ENCODE measurements around the gene ERGIC1.
A peak's percentile ranks its signal among the peaks of the same experiment; 100 is the strongest.

Gene ERGIC1

GRCh38 chr5:172958331-172959046 is 124.4 kb downstream of the ERGIC1 start:
- H3K27ac Mint-ChIP-seq: peak overlapping the region; percentile 92
- H3K4me3 Mint-ChIP-seq: peak overlapping the region; percentile 94
- no peaks in the 10 kb centered on the region for H3K27me3 Mint-ChIP-seq
- H3K4me1 Mint-ChIP-seq (ENCODE audit: low read depth): peaks cover 22% of the 10 kb centered on the region
- H3K9me3 Mint-ChIP-seq (ENCODE audit: low read depth): no peaks in the 10 kb centered on the region
- H3K36me3 Mint-ChIP-seq: peaks cover 4% of the 10 kb centered on the region

GRCh38 chr5:172959824-172960799 is 126.1 kb downstream of the ERGIC1 start:
- Mint-ChIP-seq H3K27me3 (no peaks in the 10 kb centered on the region), H3K36me3 (peaks cover 6% of the 10 kb centered on the region), H3K4me3 (peak overlapping the region; percentile 94), H3K4me1 (ENCODE audit: low read depth) (peaks cover 22% of the 10 kb centered on the region), H3K27ac (peak overlapping the region; percentile 92), H3K9me3 (ENCODE audit: low read depth) (no peaks in the 10 kb centered on the region)

- Mint-ChIP-seq H3K9me3 (ENCODE audit: low read depth) (no peaks in the 10 kb centered on the region), H3K36me3 (peaks cover 8% of the 10 kb centered on the region), H3K27ac (no peak overlapping the region), H3K27me3 (peaks cover 1% of the 10 kb centered on the region), H3K4me1 (ENCODE audit: low read depth) (no peaks in the 10 kb centered on the region), H3K4me3 (no peak overlapping the region)
These were observed 135.9 kb downstream of the ERGIC1 start for GRCh38 chr5:172969921-172970320.

- no peaks in the 10 kb centered on the region for H3K9me3 Mint-ChIP-seq (ENCODE audit: low read depth)
- H3K27me3 Mint-ChIP-seq: peaks cover 1% of the 10 kb centered on the region
- no peak overlapping the region for H3K27ac Mint-ChIP-seq
- no peaks in the 10 kb centered on the region for H3K4me1 Mint-ChIP-seq (ENCODE audit: low read depth)
- no peak overlapping the region for H3K4me3 Mint-ChIP-seq
- peaks cover 2% of the 10 kb centered on the region for H3K36me3 Mint-ChIP-seq
These were observed 137.4 kb downstream of the ERGIC1 start for GRCh38 chr5:172971482-172971881.

GRCh38 chr5:172972552-172972951 is 138.5 kb downstream of the ERGIC1 start:
- Mint-ChIP-seq H3K27me3 (peaks cover 1% of the 10 kb centered on the region), H3K9me3 (ENCODE audit: low read depth) (no peaks in the 10 kb centered on the region), H3K4me1 (ENCODE audit: low read depth) (no peaks in the 10 kb centered on the region), H3K36me3 (peaks cover 2% of the 10 kb centered on the region), H3K4me3 (no peak overlapping the region), H3K27ac (no peak overlapping the region)

- no peaks in the 10 kb centered on the region for H3K9me3 Mint-ChIP-seq (ENCODE audit: low read depth)
- no peak overlapping the region for H3K27ac Mint-ChIP-seq
- peaks cover 2% of the 10 kb centered on the region for H3K36me3 Mint-ChIP-seq
- H3K4me3 Mint-ChIP-seq: no peak overlapping the region
- H3K4me1 Mint-ChIP-seq (ENCODE audit: low read depth): no peaks in the 10 kb centered on the region
- peaks cover 1% of the 10 kb centered on the region for H3K27me3 Mint-ChIP-seq
These were observed 139.3 kb downstream of the ERGIC1 start for GRCh38 chr5:172973127-172973916.

GRCh38 chr5:172973931-172974330 is 139.9 kb downstream of the ERGIC1 start:
- H3K36me3 Mint-ChIP-seq: peaks cover 2% of the 10 kb centered on the region
- H3K4me3 Mint-ChIP-seq: no peak overlapping the region

GRCh38 chr5:172975289-172975688 is 141.2 kb downstream of the ERGIC1 start:
- Mint-ChIP-seq H3K27me3 (peaks cover 1% of the 10 kb centered on the region), H3K9me3 (ENCODE audit: low read depth) (no peaks in the 10 kb centered on the region), H3K36me3 (no peaks in the 10 kb centered on the region), H3K27ac (no peak overlapping the region), H3K4me3 (no peak overlapping the region), H3K4me1 (ENCODE audit: low read depth) (no peaks in the 10 kb centered on the region)

More at GRCh38 chr5:172973931-172974330, 139.9 kb downstream of the ERGIC1 start:
- H3K27me3 Mint-ChIP-seq: peaks cover 1% of the 10 kb centered on the region
- H3K4me1 Mint-ChIP-seq (ENCODE audit: low read depth): no peaks in the 10 kb centered on the region
- no peak overlapping the region for H3K27ac Mint-ChIP-seq
- no peaks in the 10 kb centered on the region for H3K9me3 Mint-ChIP-seq (ENCODE audit: low read depth)

GRCh38 chr5:172979778-172980177 is 145.7 kb downstream of the ERGIC1 start:
- Mint-ChIP-seq H3K36me3 (no peaks in the 10 kb centered on the region), H3K27ac (no peak overlapping the region), H3K4me3 (no peak overlapping the region), H3K9me3 (ENCODE audit: low read depth) (no peaks in the 10 kb centered on the region), H3K4me1 (ENCODE audit: low read depth) (peaks cover 4% of the 10 kb centered on the region), H3K27me3 (no peaks in the 10 kb centered on the region)

- no peaks in the 10 kb centered on the region for H3K27me3 Mint-ChIP-seq
- peaks cover 19% of the 10 kb centered on the region for H3K4me1 Mint-ChIP-seq (ENCODE audit: low read depth)
- no peaks in the 10 kb centered on the region for H3K36me3 Mint-ChIP-seq
- H3K27ac Mint-ChIP-seq: peak overlapping the region; percentile 34
- no peak overlapping the region for H3K4me3 Mint-ChIP-seq
- no peaks in the 10 kb centered on the region for H3K9me3 Mint-ChIP-seq (ENCODE audit: low read depth)
These were observed 147.9 kb downstream of the ERGIC1 start for GRCh38 chr5:172981931-172982330.

GRCh38 chr5:172983542-172984243 is 149.6 kb downstream of the ERGIC1 start, which contains the start of gene ATP6V0E1:
ATP6V0E1 (plus strand) TSS chr5:172983771; CDS start chr5:172983861, 90 bp downstream.
- Mint-ChIP-seq H3K36me3 (no peaks in the 10 kb centered on the region), H3K27ac (peak within 1 kb of the TSS; percentile 98), H3K9me3 (ENCODE audit: low read depth) (no peaks in the 10 kb centered on the region), H3K27me3 (no peaks in the 10 kb centered on the region), H3K4me3 (peak within 1 kb of the TSS; percentile 98), H3K4me1 (ENCODE audit: low read depth) (peaks cover 32% of the 10 kb centered on the region)

GRCh38 chr5:172984244-172984953 is 150.3 kb downstream of the ERGIC1 start:
- H3K27ac Mint-ChIP-seq: peak overlapping the region; percentile 98
- H3K9me3 Mint-ChIP-seq (ENCODE audit: low read depth): no peaks in the 10 kb centered on the region
- H3K36me3 Mint-ChIP-seq: no peaks in the 10 kb centered on the region
- H3K4me1 Mint-ChIP-seq (ENCODE audit: low read depth): peaks cover 35% of the 10 kb centered on the region
- no peaks in the 10 kb centered on the region for H3K27me3 Mint-ChIP-seq
- H3K4me3 Mint-ChIP-seq: peak overlapping the region; percentile 98

GRCh38 chr5:172985596-172985995 is 151.5 kb downstream of the ERGIC1 start:
- H3K4me1 Mint-ChIP-seq (ENCODE audit: low read depth): peaks cover 39% of the 10 kb centered on the region
- no peaks in the 10 kb centered on the region for H3K9me3 Mint-ChIP-seq (ENCODE audit: low read depth)
- H3K27ac Mint-ChIP-seq: peak overlapping the region; percentile 18

More at GRCh38 chr5:172985596-172985995, 151.5 kb downstream of the ERGIC1 start:
- Mint-ChIP-seq H3K27me3 (no peaks in the 10 kb centered on the region), H3K4me3 (peak overlapping the region; percentile 87), H3K36me3 (no peaks in the 10 kb centered on the region)
